SKM-1 (cell line): ENCODE data around the gene RNF144B.
"Not testable (repeated sequence)": the region's sequence is repeated elsewhere in the genome, so short reads cannot be mapped to it uniquely, and the experiment has no call there.

Experiments used
- DNase-seq: peaks from one replicate; lab custom pipeline; 2025; ENCODE audit not compliant: unreplicated experiment; lab: John Stamatoyannopoulos, UW

Gene RNF144B

GRCh38 chr6:18371010-18371409 is 16.1 kb upstream of the RNF144B start:
- no peak for DNase-seq

- no peak for DNase-seq
Observed at GRCh38 chr6:18371656-18372055, 15.5 kb upstream of the RNF144B start.

GRCh38 chr6:18380158-18380836 is 6.9 kb upstream of the RNF144B start:
- DNase-seq: no peak

DNA sequence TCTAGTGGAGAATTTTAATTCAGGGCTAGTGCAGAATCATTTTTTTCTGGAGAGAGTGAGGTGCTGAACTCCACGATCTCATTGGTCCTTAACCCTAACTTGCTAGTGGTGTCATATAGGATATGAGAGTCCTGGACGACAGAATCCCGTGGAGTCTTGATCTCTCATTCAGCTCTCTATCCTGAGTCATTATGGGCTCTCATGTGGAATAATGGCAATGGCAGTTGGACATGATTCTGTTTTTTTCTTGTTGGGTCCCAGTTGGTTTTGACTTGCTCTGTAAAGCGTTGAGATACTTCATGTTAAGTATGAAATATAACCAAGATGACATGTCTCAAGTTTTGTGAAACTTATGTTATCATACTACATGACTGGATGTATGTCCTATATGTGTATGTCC is 6.3 kb upstream of the RNF144B start:
- DNase-seq: no peak

GRCh38 chr6:18383441-18383840 is 3.7 kb upstream of the RNF144B start:
- no peak for DNase-seq

DNA sequence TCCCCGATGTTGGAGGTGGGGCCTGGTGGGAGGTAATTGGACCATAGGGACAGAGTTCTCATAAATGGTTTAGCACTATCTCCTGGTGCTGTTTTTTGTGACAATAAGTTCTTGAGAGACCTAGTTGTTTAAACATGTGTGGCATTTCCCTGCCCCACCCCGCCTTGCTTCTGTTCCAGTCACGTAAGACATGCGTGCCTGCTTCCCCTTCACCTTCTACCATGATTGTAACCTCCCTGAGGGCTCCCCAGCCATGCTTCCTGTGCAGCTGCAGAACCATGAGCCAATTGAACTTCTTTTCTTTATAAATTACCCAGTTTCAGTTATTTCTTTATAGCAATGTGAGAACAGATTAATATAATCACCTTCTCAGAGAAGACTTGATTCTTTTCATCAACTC is 2.5 kb upstream of the RNF144B start:
- no peak for DNase-seq

DNA sequence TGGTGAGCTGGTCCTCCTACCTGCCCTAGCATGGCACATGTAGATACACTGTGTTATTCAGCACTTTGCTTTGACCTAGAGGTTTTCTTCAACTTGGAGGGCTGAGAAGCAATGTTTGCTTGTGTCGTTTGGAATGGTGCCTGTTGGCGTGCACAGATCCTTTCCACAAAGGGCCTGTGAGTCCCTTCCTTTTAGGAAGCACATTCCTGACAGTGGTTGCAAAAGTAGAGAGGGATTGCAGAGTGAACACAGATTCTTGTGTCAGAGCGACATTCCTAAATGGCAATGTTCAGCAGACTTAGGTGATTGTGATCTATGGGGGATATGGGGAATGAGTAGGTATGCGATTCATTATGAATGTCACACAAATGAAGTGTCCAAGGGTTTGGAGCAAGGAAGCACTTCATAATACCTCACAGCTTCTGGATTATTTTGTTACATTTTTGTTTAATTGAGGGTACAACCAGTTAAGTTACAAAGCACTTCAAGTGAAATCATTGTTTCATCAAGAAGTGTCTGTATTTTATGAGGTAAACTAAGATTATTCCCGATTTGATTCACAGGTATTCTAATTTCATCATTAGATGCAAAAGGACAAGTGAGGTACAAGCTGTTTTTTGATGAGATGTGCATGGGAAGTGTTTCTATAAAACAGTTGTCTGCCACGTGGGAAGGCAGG is 713 bp upstream of the RNF144B start:
- DNase-seq: no peak

DNA sequence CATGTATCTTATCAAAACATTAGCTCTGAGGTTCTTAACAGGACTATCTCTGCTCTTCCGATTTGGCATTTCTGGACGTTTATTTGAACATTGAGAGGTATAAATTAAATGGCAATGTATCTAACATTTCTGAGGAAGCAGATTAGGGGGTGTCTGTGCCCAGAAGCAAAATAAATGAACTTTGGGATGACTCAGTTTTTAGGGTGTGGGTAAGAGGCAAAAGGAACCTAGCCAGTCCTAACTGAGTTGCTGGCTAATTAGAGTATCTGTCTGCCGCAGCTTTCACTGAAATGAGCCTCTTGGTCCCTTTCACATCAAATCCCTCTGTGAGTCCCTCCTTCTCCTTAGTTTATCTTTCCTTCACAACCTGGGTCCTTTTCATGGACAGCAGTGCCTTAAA is 1.1 kb downstream of the RNF144B start:
- no peak for DNase-seq

DNA sequence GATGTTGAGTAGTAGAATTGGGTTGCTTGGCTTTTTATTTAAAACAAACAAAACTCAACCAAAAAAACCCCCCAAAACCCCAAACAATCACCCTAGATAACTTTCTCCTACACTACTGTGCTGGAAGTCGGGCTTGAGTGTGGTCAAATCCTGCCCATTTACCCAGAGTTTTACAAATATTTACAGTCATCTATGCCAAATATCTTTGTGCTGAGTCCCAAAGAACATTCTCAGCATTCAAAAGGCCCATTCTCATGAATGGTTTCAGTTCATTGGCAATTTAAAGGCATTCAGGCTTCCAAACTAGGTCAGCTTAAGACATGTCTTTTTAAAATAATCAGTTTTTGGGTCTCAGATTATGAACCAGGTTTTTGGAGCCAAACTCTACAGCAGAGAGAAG is 1.8 kb downstream of the RNF144B start:
- DNase-seq: no peak

GRCh38 chr6:18389479-18389878 is 2.3 kb downstream of the RNF144B start:
- DNase-seq: no peak

- no peak for DNase-seq
Observed at GRCh38 chr6:18390476-18390875, 3.3 kb downstream of the RNF144B start.

DNA sequence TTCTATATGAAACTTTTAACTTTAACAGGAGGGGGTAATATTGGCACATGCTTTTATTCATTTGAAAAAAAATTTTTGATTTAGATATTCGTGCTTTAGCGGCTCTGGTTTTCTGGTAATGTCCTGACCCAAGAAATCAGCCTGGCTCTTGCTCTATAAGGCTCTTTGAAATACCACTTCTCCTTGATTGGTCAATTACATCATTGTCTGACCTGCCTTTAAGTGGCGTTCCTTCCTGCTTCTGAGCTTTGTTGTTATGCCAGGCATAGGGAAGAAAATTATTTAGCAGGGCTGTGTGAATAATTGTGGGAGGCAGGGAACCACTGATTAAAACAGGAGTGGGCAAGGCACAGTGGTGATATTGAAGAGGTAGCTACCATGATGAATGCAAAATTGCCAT is 3.9 kb downstream of the RNF144B start:
- DNase-seq: no peak

DNA sequence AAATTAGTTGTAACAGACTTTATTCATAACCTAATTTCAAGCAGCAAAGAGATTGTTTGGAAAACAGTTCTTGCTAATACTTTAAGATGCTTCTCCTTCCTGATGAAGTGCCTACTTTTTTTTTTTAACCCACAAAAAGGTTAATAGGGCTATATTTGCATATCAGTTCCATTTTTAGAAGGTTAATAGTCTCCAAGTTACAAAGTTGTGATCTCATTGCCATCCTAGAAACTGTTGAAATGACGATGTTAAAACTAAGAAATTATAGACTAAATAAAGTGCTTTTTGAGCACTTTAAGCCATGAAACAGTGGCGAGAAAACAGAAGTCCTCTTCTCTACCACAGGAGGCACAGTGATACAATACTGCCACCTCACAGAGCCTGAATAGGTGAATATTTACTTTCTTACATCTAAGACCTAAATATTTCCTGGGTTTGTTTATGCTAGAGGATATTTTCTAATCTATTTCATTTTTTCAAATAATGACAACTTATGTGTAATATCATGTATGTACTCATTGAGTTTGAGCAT is 5.3 kb downstream of the RNF144B start:
- no peak for DNase-seq

DNA sequence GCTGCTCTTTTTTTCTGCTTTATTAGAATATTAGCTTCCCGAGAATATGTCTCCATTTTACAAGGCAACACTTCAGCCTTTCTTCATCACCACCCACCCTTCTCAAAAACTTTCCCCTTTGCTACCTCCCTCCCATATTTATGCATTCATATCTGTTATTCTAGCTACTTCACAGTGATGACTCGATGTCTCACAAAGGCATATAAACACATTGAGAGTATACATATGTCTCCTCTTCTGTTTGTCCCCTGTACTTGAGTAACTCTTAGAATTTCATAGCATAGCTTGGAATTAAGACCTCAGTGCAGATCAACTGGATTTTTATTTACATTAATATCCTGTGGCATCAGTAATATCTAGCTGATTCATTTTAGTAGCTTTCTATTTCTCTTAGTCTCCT is 6.5 kb downstream of the RNF144B start:
- no peak for DNase-seq

DNA sequence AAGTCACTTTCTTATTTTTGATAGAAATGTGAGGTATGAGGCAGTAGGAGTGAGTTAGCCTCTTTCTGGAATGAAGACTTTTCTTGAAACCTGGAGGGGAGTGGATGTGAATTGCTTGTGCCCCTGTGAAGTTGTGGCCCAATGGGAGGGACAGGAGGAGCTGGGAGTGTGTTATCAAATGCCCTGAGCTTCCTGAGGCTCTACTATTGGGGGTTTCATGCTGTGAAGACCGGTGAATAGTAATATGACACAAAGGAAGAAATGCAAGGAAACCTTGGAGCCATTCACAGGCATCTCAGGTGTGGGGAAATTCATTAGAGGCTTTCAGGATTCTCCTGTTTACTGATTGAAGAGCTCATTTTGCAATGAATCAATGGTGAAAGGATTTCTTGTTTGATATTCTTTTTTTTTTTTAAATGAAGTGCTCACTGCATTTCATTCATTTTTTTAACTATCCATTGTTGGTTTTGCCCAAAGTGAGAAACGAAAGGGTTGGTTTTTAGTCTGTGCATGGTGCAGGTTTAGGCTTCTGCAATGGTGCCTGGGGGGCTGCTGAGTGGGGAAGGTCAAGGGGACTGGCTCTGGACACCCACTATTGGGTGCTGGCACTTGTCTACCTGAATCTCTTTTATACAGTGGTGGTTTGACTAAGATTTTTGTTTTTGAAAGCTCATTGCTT is 8.2 kb downstream of the RNF144B start:
- DNase-seq: no peak

GRCh38 chr6:18395856-18396197 is 8.7 kb downstream of the RNF144B start:
- no peak for DNase-seq

- no peak for DNase-seq
Observed at GRCh38 chr6:18397701-18398100, 10.6 kb downstream of the RNF144B start.

DNA sequence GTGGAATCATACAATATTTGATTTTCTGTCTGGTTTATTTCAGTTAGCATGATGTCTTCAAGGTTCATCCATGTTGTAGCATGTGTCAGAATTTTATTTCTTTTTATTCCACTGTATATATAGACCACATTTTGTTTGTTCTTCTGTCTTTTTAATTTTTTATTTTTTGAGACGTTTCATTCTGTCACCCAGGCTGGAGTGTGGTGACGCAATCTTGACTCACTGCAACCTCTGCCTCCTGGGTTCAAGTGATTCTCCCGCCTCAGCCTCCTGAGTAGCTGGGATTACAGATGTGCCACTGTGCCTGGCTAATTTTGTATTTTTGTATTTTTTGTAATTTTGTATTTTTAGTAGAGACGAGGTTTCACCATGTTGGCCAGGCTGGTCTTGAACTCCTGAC is 11.1 kb downstream of the RNF144B start:
- DNase-seq: not testable (repeated sequence)

- DNase-seq: peak; percentile 65
Observed at GRCh38 chr6:18400831-18401446, 13.8 kb downstream of the RNF144B start.

GRCh38 chr6:18404965-18405364 is 17.8 kb downstream of the RNF144B start:
- not testable (repeated sequence) for DNase-seq

GRCh38 chr6:18405477-18406293 is 18.5 kb downstream of the RNF144B start:
- no peak for DNase-seq
